Epithelial cell of prostate (primary cell): ENCODE data around the gene MNS1.
"Not testable (repeated sequence)": the region's sequence is repeated elsewhere in the genome, so short reads cannot be mapped to it uniquely, and the experiment has no call there.

ENCODE experiments used
- DNase-seq: peaks from one replicate; pipeline ENCODE4 v3.0.0-alpha.2; 2011; ENCODE audit warnings: low read depth, low spot score
- H3K27ac ChIP-seq: fragments of 450-650 bp; 2 replicates; pipeline ENCODE4 v1.5.1; 2017; ENCODE audit warnings: mild to moderate bottlenecking

Gene MNS1

DNA sequence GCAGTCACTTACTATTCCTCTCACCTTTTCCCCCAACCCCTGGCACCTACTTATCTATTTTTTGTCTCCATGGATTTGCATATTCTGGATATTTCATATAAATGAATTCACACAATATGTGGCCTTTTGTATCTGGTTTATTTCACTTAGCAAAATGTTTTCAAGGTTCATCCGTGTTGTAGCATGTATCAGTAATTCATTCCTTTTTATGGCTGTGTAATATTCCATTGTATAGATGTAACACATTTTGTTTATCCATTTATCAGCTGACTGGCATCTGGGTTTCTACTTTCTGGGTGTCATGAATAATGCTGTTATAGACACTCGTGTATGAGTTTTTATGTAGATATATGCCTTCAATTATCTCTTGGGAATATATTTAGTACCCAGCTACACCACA, 5.8 kb downstream of the MNS1 start:
- H3K27ac ChIP-seq: no peak overlapping the region
- DNase-seq: no peak

DNA sequence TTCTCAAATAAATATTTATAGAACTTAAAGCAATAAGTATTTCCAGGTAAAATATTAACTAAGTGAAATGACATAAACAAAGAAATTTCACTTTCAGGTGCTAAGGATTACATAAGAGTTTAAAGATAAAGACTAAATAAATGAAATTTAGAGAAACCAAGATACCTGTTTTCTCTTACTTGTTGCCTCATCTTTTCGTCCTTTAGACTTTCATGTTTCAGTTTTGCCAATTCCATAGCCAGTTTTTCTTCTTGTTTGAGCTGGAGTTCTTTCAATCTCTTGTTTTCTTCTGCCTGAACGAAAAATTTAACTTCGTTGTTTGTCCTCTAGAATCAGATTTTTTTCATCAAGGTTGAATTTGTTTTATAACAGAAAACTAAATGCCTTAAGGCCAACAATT, 8.7 kb downstream of the MNS1 start:
- DNase-seq: no peak

DNA sequence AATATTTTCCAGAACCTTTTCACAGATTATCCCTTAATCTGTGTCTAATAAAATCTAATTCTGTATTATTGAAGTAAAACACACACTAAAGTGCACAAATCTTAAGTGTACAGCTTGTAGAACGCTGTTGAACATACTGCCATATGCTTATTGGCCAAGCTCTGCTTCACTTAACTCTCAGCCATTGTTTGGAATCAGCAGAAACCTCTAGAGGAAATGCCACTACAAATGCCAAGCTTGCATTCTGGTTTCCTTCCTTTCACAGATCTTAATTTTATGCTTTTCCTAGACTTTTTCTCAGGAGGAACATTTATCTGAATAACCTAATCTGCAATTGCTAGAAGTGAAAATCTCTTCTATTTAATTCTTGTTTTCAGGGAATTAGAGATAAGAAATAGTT, 10.1 kb downstream of the MNS1 start:
- DNase-seq: no peak

More for the DNA sequence above, 8.7 kb downstream of the MNS1 start:
- H3K27ac ChIP-seq: no peak overlapping the region

DNA sequence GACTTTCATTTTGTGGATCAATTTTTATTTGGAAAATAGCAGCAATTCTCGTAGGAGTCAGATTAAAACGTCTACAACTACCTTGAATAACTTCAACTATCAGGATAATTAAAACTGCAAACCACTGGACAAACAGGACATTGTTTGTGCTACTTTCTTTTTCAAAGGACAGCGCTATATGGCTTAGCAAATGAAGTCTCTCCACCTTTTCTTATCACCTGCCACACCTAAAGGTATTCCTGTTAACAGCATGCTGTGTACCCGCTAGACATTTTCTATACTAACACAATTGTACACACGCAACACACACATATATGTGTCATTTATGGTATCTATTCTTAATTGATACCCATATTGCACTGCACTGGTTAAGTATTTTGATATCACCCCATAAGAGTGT, 19.2 kb downstream of the MNS1 start:
- no peak for DNase-seq

More for the DNA sequence above, 10.1 kb downstream of the MNS1 start:
- H3K27ac ChIP-seq: no peak overlapping the region

DNA sequence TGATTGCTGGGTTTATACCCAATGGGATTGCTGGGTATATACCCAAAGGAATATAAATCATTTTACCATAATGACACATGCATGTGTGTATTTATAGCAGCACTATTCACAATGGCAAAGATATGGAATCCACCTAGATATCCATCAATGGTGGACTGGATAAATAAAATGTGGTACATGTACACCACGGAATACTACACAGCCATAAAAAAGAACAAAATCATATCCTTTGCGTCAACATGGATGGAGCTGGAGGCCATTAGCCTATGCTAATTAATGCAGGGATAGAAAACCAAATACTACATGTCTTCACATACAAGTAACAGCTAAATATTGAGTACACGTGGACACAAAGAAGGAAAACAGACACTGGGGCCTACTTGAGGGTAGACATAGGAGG, 22.6 kb downstream of the MNS1 start:
- no peak for DNase-seq
- H3K27ac ChIP-seq: no peak overlapping the region

More for the DNA sequence above, 19.2 kb downstream of the MNS1 start:
- H3K27ac ChIP-seq: no peak overlapping the region

DNA sequence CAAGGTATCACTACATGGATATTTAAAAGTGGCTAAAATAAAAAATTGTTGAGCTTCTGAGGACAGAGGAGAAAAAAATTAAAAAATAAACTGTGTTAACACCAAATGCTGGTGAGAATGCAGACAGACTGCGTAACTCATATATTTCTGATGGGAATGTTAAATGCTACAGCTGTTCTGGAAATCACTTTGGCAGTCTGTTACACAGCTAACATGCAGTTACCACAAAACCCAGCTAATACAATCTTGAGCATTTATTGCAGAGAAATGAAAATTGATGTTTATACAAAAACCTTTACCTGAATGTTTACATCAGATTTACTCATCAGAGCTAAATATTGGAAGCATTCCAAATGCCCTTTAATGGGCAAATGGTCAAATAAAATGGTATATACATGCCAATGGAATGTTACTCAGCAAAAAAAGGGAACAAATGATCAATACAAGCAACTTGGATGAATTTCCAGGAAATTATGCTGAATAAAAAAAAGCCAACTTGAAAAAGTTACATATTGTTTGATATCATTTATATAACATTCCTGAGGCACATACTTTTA, 24.6 kb downstream of the MNS1 start:
- no peak overlapping the region for H3K27ac ChIP-seq
- no peak for DNase-seq

DNA sequence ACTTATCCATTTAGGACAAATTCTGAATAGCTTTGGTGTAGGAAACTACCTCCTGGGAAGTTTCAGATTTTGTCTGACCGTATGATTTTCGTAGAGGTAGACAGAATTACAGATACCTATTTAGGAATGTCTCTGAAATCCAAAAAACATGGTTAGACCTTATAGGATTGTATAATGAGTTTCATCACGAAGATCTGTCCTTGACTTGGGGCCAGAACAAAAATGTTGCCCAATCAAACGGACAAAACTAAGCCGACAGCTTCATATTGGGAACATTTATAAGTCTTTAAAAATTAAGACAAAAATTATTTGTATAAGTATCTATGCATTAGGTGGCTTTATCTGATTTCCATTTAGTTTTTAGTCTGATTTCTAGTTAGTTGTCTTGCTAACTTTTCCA, 32.6 kb downstream of the MNS1 start:
- H3K27ac ChIP-seq: no peak overlapping the region
- DNase-seq: no peak

DNA sequence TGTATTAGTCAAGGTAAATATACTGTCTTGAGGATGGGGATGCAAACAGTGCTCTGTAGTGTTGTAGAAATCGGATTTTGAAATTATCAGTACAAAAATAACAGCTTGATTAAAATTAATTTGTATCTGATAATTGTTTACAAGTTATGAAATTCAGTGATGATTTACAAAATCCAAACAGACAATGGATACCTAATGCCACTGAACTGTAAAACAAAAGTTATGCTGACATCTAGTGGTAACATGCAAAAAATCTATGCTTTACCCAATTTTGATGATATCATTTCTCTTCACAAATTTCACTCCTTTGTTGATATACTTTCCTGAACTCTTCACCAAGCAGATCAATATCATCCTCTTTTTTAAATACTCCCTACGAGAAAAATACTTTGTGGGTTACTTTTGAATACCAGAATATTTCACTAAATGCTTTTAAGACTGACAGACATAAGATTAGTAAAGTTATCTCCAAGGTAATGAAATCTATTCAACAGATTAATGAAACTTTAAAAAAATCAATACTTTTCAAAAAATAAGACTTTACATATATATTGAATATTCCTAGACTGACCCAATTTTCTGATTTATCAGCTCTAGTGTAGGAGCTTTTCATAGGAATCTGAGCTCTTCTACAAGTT, 36.0 kb downstream of the MNS1 start:
- no peak overlapping the region for H3K27ac ChIP-seq
- no peak for DNase-seq

DNA sequence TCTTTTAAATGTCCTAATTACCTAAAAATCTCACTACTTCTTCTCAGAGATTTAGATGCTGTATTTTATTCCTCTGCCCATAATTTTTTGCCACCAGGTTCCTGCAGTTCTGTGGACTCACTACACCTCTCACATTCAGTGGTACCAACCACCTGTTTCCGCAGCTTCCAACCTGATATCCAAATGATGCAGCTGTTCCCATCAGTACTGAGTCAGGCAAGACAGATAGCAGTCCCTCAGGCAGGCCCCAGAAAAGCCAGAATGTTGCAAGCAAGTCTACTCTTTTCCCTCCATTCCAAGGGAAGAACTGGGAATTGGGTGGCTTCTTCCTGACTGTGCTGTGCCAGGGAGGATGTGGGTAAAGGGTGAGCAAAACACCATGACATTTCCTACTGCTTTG, 39.0 kb downstream of the MNS1 start:
- no peak overlapping the region for H3K27ac ChIP-seq
- DNase-seq: no peak

DNA sequence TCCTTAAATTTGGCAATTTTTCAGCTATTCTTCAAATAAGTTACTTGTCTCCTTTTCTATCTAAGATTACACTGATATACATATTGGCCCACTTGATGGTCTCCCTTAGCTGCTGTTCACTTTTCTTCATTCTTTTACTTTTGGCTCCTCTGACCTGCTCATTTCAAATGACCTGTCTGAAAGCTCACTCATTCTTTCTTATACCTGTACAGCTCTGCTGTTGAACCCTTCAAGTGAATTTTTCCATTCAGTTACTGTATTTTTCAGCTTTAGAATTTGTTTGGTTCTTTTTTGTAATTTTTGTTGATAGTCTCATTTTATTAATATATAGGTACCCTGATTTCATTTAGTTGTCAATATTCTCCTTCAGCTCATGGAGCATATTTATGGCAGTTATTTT, 39.7 kb downstream of the MNS1 start:
- DNase-seq: no peak
- no peak overlapping the region for H3K27ac ChIP-seq

DNA sequence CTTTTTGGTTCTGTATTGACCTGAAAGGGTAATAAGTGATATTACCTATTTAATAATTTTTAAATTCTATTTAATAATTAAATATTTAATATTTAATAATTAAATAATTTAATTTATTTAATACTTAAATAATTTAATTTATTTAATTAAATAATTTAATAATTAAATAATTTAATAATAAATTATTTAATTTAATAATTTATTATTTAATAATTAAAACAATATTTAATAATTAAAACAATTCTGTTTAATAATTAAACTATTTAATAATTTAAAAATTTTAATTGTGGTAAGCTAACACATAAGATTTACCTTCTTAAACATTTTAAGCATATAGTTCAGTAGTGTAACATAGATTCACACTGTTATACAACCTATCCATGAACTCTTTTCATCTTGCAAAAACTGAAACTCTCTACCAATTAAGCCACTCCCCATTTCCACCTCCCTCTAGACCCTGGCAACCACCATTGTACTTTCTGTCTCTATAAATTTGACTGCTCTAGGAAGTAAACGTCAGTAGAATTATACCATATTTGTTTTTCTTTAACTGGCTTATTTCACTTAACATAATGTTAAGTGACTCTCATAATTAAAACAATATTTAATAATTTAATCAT, 51.7 kb downstream of the MNS1 start:
- not testable (repeated sequence) for DNase-seq, H3K27ac ChIP-seq

DNA sequence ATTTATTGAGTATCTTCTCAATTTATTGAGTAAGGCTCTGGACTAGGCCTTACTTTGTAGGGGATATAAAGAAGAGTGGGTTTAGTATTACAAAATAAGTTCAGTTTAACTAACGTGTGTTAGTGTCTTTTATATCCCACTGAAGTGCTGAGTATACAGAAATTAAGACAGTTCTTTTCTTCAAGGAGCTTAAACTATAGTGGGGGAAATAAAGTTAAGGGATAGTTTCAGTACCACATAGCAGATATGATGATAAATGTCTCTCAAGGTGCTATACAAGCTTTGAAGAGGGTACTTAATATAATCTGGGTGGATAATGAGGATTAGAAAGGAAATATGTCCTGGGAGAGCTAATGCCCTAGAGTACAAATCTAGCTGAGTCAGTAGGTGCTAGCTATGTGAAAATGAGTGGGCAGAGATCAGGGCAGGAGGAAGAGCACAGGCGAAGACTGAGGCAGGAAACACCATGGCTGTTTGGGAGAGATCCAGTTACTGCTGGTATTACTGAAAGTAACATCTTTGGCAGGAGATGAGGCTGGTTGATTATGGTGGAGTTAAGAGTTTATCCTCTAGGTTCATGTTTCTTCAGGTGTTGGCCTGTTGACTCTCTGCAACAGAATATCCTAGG, 53.7 kb downstream of the MNS1 start:
- no peak overlapping the region for H3K27ac ChIP-seq
- no peak for DNase-seq

DNA sequence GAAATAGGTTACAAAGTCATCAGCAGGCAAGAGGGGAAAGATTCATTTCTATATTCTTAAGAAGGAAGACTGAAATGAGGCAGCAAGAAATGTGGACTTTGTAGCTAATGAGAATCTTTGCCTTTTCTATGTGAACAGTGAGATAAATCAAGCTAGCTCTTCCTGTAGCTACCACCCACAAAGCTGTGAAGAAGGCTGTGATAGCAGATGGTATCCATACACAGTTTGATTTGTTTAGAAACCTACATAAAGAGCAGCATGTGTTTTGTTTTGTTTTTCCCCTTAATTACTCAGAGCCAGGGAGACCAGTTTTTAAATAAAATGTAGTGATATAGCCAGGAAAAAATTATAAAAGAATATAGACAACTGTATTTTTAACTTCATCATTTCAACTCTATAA, 54.2 kb downstream of the MNS1 start:
- DNase-seq: no peak
- no peak overlapping the region for H3K27ac ChIP-seq

DNA sequence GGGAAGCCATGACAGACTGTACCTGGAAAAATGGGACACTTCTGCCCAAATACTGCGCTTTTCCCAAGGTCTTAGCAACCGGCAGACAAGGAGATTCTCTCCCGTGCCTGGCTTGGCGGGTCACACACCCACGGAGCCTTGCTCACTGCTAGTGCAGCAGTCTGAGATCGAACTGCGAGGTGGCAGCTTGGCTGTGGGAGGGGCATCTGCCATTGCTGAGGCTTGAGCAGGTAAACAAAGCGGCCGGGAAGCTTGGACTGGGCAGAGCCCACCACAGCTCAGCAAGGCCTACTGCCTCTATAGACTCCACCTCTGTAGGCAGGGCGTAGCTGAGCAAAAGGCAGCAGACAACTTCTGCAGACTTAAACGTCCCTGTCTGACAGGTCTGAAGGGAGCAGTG, 65.7 kb downstream of the MNS1 start:
- not testable (repeated sequence) for H3K27ac ChIP-seq

DNA sequence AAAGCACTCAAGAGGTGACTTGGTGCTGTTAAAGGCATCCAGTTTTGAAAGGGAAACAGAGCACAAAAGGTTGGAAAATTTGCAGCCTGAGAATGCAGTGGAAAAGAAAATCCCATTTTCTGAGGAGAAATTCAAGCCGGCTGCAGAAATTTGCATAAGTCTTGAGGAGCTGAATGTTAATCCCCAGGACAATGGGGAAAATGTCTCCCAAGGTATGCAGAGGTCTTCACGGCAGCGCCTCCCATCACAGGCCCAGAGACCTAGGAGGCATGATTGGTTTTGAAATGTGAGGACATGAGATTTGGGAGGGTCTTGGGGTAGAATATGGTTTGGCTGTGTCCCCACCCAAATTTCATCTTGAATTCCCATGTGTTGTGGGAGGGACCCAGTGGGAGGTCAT, 67.6 kb downstream of the MNS1 start:
- DNase-seq, H3K27ac ChIP-seq: not testable (repeated sequence)

More for the DNA sequence above, 65.7 kb downstream of the MNS1 start:
- DNase-seq: not testable (repeated sequence)

DNA sequence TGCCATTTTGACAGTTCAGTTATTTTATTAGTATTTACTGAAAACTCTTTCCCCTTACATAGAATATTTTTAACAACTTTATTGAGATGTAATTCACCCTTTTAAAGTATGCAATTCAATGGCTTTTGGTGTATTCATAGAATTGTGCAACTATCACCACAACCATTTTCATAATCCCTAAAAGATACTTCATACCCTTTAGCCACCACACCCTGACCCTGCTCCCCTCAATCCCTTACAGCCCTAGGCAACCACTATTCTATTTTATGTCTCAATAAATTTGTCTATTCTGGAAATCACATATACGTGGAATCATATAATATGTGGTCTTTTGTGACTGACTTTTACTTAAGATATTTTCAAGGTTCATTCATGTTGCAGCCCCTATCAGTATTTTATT, 70.0 kb downstream of the MNS1 start:
- no peak overlapping the region for H3K27ac ChIP-seq
- no peak for DNase-seq

DNA sequence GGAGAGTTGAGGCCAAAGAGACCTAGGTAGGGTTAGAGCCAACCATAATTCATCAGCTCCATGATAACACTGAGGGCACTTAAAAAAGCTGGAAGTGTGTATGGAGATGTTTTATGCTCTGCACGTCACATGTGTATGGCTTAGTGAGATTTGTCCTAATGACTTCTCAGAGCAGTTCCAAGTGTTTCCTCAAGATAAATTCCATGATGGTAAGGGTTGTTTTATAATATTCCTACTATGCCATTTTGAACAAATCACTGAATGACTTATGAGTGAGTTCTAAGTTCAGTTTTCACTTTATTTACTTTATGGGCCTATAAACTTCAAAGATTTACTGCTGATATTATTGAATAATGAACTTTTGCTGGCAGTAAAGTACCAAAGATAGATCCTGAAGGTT, 71.7 kb downstream of the MNS1 start:
- no peak overlapping the region for H3K27ac ChIP-seq
- no peak for DNase-seq

DNA sequence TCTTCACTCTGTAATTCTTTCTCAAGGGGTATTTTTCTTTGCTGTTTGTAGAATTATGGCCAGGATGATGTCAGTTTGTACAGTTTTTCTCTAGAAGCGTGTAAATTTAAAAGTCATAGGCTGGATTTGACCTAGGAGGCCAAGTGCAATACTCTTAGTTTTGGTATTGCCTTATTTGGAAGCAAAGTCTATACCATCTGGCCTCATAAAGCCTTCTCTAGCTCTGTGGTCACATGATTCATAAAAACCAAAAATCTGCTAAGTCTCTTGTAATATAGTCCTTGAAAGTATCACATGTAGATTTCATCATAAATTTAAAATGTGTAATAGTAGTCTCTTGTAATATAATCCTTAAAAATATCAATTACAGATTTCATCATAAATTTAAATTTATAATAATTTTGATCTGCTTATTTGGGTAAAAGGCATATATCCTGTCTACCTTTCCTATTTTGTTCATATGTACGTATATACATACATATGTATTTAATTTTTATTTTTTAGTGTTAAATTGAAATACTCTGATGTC, 74.1 kb downstream of the MNS1 start:
- DNase-seq: no peak
- no peak overlapping the region for H3K27ac ChIP-seq

DNA sequence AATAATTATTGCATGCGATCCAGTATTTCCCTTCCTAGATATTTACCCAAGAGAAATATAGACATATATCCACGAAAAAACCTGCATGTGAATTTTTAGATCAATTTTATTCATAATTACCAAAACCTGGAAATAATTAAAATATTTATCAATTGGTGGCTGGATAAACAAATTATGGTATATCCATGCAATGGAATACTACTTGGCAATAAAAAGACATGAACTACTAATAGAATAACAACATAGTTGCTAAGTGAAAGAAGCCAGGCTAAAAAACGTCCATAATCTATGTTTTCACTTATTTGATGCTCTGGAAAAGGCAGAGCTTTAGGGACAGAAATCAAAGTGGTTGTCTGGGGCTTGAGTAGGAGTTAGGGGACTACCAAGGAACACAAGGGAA, 79.0 kb downstream of the MNS1 start:
- no peak for DNase-seq
- no peak overlapping the region for H3K27ac ChIP-seq

DNA sequence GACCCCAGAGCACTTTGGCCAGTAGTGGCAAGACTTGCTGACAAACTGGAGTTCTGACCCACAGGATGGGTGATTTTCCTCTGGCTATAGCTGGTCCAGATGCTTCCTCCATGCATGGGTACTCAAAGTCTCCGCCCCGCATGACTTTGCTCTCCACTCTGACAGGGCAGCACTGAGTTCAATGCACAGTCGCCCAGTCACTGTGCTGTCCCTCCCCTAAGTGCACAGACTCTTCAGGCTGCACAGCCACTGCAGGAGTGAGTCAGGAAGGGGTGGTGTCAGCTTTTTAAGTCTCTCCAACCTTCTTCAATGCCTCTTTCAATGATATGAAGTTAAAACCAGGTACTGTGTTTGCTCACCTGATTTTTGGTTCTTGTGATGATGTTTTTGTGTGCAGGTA, 81.9 kb downstream of the MNS1 start:
- DNase-seq: peak; percentile 12
- H3K27ac ChIP-seq: no peak overlapping the region
